ENCODE measurements around the gene CENPB.

The CENPB gene

DNA sequence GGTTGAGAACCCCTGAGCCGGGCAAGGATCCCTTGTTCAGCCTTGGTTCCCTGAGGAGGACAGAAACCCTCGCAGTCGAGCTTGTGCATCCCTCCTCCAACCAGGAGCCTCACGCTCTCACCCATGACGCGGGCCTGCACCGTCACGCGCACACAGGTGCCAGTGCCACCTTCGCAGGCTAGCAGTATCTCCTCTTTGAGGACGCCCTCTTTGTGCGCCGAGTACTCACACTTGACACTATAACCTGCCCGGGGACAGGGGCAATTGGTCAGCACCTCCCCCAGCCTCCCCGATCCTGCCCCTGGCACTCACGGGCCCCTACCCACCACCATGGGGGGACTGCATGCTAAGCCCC lies 32.3 kb downstream of the CENPB start:
- no peak overlapping the region for H2BK12ac ChIP-seq (ENCODE audit: low read length)
- peak overlapping the region; percentile 11 for H3K14ac ChIP-seq (ENCODE audit: low read length)
- no peak overlapping the region for H2AFZ ChIP-seq (ENCODE audit: low read length)
- peaks cover 6 to 45% of the 10 kb centered on the region in 2 donors for H3K36me3 ChIP-seq (replicated peaks in 1 of 2; ENCODE audit: control insufficient read depth in 2 of 2, insufficient read depth in 2 of 2, low read length in 2 of 2)
- no peak overlapping the region for H4K8ac ChIP-seq (ENCODE audit: low read depth, low read length)
- H3K27ac ChIP-seq (replicated peaks; ENCODE audit: low read length) = no peak overlapping the region
- H3K27me3 ChIP-seq (ENCODE audit: control insufficient read depth in 3 of 3, insufficient read depth in 3 of 3, low read depth in 1 of 3, low read length in 3 of 3) = peaks cover 0 to 36% (median 10%) of the 10 kb centered on the region in 3 experiments
- H2BK5ac ChIP-seq (ENCODE audit: low read length) = no peak overlapping the region
- H2AK5ac ChIP-seq (ENCODE audit: low read depth, low read length) = no peak overlapping the region
- H3K79me1 ChIP-seq (ENCODE audit: low read depth, low read length) = peaks cover 3% of the 10 kb centered on the region
- H3K18ac ChIP-seq (ENCODE audit: low read length) = no peak overlapping the region
- H4K91ac ChIP-seq (ENCODE audit: low read depth, low read length, poor library complexity) = no peak overlapping the region
- peaks cover 0 to 4% of the 10 kb centered on the region in 2 donors for H3K4me1 ChIP-seq (ENCODE audit: control insufficient read depth in 2 of 2, insufficient read depth in 1 of 2, low read depth in 1 of 2, low read length in 2 of 2)
- no peak overlapping the region for H3K9ac ChIP-seq (ENCODE audit: low read depth, low read length, poor library complexity)
- no peak overlapping the region for H3K23ac ChIP-seq (ENCODE audit: low read depth, low read length, poor library complexity)
- no peak overlapping the region for H3K4me3 ChIP-seq (ENCODE audit: low read length in 2 of 2)
- H2BK120ac ChIP-seq (ENCODE audit: low read depth, low read length) = no peak overlapping the region
- DNase-seq (ENCODE audit: low spot score) = no peak
- no peak overlapping the region for H2BK15ac ChIP-seq (ENCODE audit: low read length)
- H3K9me3 ChIP-seq (replicated peaks in 1 of 2; ENCODE audit: control insufficient read depth in 2 of 2, insufficient read depth in 1 of 2, low read depth in 1 of 2, low read length in 2 of 2) = no peaks in the 10 kb centered on the region
- H3K4ac ChIP-seq (ENCODE audit: low read length) = no peak overlapping the region
- no CpG with 5 or more reads among the region's 16 CpGs for WGBS, 2 donors (ENCODE audit: extremely low coverage in 2 of 2, insufficient read length in 2 of 2, insufficient replicate concordance in 1 of 2)
- no peak overlapping the region for H3K4me2 ChIP-seq (ENCODE audit: insufficient read depth, low read length, poor library complexity, severe bottlenecking)

- H3K27me3 ChIP-seq (ENCODE audit: control insufficient read depth in 3 of 3, insufficient read depth in 3 of 3, low read depth in 1 of 3, low read length in 3 of 3) = peaks cover 0 to 41% (median 10%) of the 10 kb centered on the region in 3 experiments
- peak overlapping the region; percentile 54 for H3K9ac ChIP-seq (ENCODE audit: low read depth, low read length, poor library complexity)
- H3K4me2 ChIP-seq (ENCODE audit: insufficient read depth, low read length, poor library complexity, severe bottlenecking) = no peak overlapping the region
- H4K91ac ChIP-seq (ENCODE audit: low read depth, low read length, poor library complexity) = no peak overlapping the region
- no peak overlapping the region for H4K8ac ChIP-seq (ENCODE audit: low read depth, low read length)
- no peak overlapping the region for H2BK120ac ChIP-seq (ENCODE audit: low read depth, low read length)
- H2BK15ac ChIP-seq (ENCODE audit: low read length) = no peak overlapping the region
- H3K18ac ChIP-seq (ENCODE audit: low read length) = no peak overlapping the region
- no peaks in the 10 kb centered on the region for H3K9me3 ChIP-seq (replicated peaks in 1 of 2; ENCODE audit: control insufficient read depth in 2 of 2, insufficient read depth in 1 of 2, low read depth in 1 of 2, low read length in 2 of 2)
- H3K27ac ChIP-seq (replicated peaks; ENCODE audit: low read length) = no peak overlapping the region
- H3K4me1 ChIP-seq (ENCODE audit: control insufficient read depth in 2 of 2, insufficient read depth in 1 of 2, low read depth in 1 of 2, low read length in 2 of 2) = peaks cover 0 to 3% of the 10 kb centered on the region in 2 donors
- no peak overlapping the region for H2BK5ac ChIP-seq (ENCODE audit: low read length)
- H3K23ac ChIP-seq (ENCODE audit: low read depth, low read length, poor library complexity) = peak overlapping the region; percentile 25
- H2BK12ac ChIP-seq (ENCODE audit: low read length) = no peak overlapping the region
- no peak overlapping the region for H2AFZ ChIP-seq (ENCODE audit: low read length)
- H3K14ac ChIP-seq (ENCODE audit: low read length) = peak overlapping the region; percentile 11
- no peak for DNase-seq (ENCODE audit: low spot score)
- peaks cover 6 to 41% of the 10 kb centered on the region in 2 donors for H3K36me3 ChIP-seq (replicated peaks in 1 of 2; ENCODE audit: control insufficient read depth in 2 of 2, insufficient read depth in 2 of 2, low read length in 2 of 2)
- H3K4me3 ChIP-seq (ENCODE audit: low read length in 2 of 2) = no peak overlapping the region
- H3K79me1 ChIP-seq (ENCODE audit: low read depth, low read length) = peaks cover 3% of the 10 kb centered on the region
- H2AK5ac ChIP-seq (ENCODE audit: low read depth, low read length) = peak overlapping the region; percentile 41
- H3K4ac ChIP-seq (ENCODE audit: low read length) = no peak overlapping the region
- no CpG with 5 or more reads among the region's 26 CpGs for WGBS, 2 donors (ENCODE audit: extremely low coverage in 2 of 2, insufficient read length in 2 of 2, insufficient replicate concordance in 1 of 2)
Measured at GRCh38 chr20:3753501-3754275, 32.9 kb downstream of the CENPB start.

GRCh38 chr20:3753098-3753497 lies 33.4 kb downstream of the CENPB start:
- no peak overlapping the region for H2BK15ac ChIP-seq (ENCODE audit: low read length)
- H2BK120ac ChIP-seq (ENCODE audit: low read depth, low read length) = no peak overlapping the region
- H3K4me3 ChIP-seq (ENCODE audit: low read length in 2 of 2) = no peak overlapping the region
- H4K91ac ChIP-seq (ENCODE audit: low read depth, low read length, poor library complexity) = no peak overlapping the region
- no peak overlapping the region for H3K4me2 ChIP-seq (ENCODE audit: insufficient read depth, low read length, poor library complexity, severe bottlenecking)
- H3K9me3 ChIP-seq (replicated peaks in 1 of 2; ENCODE audit: control insufficient read depth in 2 of 2, insufficient read depth in 1 of 2, low read depth in 1 of 2, low read length in 2 of 2) = no peaks in the 10 kb centered on the region
- H3K36me3 ChIP-seq (replicated peaks in 1 of 2; ENCODE audit: control insufficient read depth in 2 of 2, insufficient read depth in 2 of 2, low read length in 2 of 2) = peaks cover 3 to 36% of the 10 kb centered on the region in 2 donors
- H3K4ac ChIP-seq (ENCODE audit: low read length) = no peak overlapping the region
- no peak overlapping the region for H3K27ac ChIP-seq (replicated peaks; ENCODE audit: low read length)
- peak; percentile 52 for DNase-seq (ENCODE audit: low spot score)
- no peak overlapping the region for H2AK5ac ChIP-seq (ENCODE audit: low read depth, low read length)
- WGBS, 2 donors (ENCODE audit: extremely low coverage in 2 of 2, insufficient read length in 2 of 2, insufficient replicate concordance in 1 of 2) = no CpG with 5 or more reads among the region's 4 CpGs
- H4K8ac ChIP-seq (ENCODE audit: low read depth, low read length) = no peak overlapping the region
- H3K9ac ChIP-seq (ENCODE audit: low read depth, low read length, poor library complexity) = no peak overlapping the region
- H3K18ac ChIP-seq (ENCODE audit: low read length) = no peak overlapping the region
- H3K79me1 ChIP-seq (ENCODE audit: low read depth, low read length) = no peaks in the 10 kb centered on the region
- no peak overlapping the region for H2BK12ac ChIP-seq (ENCODE audit: low read length)
- peaks cover 0 to 43% (median 10%) of the 10 kb centered on the region in 3 experiments for H3K27me3 ChIP-seq (ENCODE audit: control insufficient read depth in 3 of 3, insufficient read depth in 3 of 3, low read depth in 1 of 3, low read length in 3 of 3)
- no peak overlapping the region for H2AFZ ChIP-seq (ENCODE audit: low read length)
- H2BK5ac ChIP-seq (ENCODE audit: low read length) = no peak overlapping the region
- no peak overlapping the region for H3K14ac ChIP-seq (ENCODE audit: low read length)
- H3K4me1 ChIP-seq (ENCODE audit: control insufficient read depth in 2 of 2, insufficient read depth in 1 of 2, low read depth in 1 of 2, low read length in 2 of 2) = peaks cover 0 to 3% of the 10 kb centered on the region in 2 donors
- no peak overlapping the region for H3K23ac ChIP-seq (ENCODE audit: low read depth, low read length, poor library complexity)

DNA sequence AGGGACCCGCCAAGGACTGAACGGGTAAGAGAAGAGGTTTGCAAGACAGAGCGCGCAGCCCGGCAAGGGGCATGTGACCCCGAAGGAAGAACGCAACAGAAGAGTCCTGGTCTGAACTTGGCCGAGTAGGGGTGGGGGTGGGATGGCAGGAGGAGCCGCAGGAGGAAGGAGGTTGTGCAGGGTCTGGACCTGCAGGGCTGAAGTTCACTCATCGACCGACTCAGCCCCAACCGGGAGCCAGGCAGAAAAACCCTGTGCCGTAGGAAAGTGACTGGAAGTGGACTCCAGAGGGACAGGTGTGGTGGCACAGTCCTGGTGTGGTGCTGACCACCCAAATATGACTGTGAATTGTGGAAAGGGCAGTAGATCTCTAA lies 34.2 kb downstream of the CENPB start:
- Histone ChIP-seq H3K27me3 (ENCODE audit: control insufficient read depth in 3 of 3, insufficient read depth in 3 of 3, low read depth in 1 of 3, low read length in 3 of 3) (peaks cover 0 to 45% (median 10%) of the 10 kb centered on the region in 3 experiments), H3K4me3 (ENCODE audit: low read length in 2 of 2) (no peak overlapping the region), H2AFZ (ENCODE audit: low read length) (no peak overlapping the region)

More for the DNA sequence above, 34.2 kb downstream of the CENPB start:
- H4K91ac ChIP-seq (ENCODE audit: low read depth, low read length, poor library complexity) = no peak overlapping the region
- no peaks in the 10 kb centered on the region for H3K79me1 ChIP-seq (ENCODE audit: low read depth, low read length)
- H3K36me3 ChIP-seq (replicated peaks in 1 of 2; ENCODE audit: control insufficient read depth in 2 of 2, insufficient read depth in 2 of 2, low read length in 2 of 2) = peaks cover 1 to 29% of the 10 kb centered on the region in 2 donors
- H3K27ac ChIP-seq (replicated peaks; ENCODE audit: low read length) = no peak overlapping the region
- H2BK5ac ChIP-seq (ENCODE audit: low read length) = no peak overlapping the region
- H2BK12ac ChIP-seq (ENCODE audit: low read length) = no peak overlapping the region
- no peaks in the 10 kb centered on the region for H3K9me3 ChIP-seq (replicated peaks in 1 of 2; ENCODE audit: control insufficient read depth in 2 of 2, insufficient read depth in 1 of 2, low read depth in 1 of 2, low read length in 2 of 2)
- no peak overlapping the region for H2BK15ac ChIP-seq (ENCODE audit: low read length)
- H3K4me1 ChIP-seq (ENCODE audit: control insufficient read depth in 2 of 2, insufficient read depth in 1 of 2, low read depth in 1 of 2, low read length in 2 of 2) = peaks cover 0 to 3% of the 10 kb centered on the region in 2 donors
- H3K9ac ChIP-seq (ENCODE audit: low read depth, low read length, poor library complexity) = no peak overlapping the region
- H3K14ac ChIP-seq (ENCODE audit: low read length) = no peak overlapping the region
- H3K23ac ChIP-seq (ENCODE audit: low read depth, low read length, poor library complexity) = peak overlapping the region; percentile 66
- H3K4me2 ChIP-seq (ENCODE audit: insufficient read depth, low read length, poor library complexity, severe bottlenecking) = peak overlapping the region; percentile 56
- no peak overlapping the region for H2AK5ac ChIP-seq (ENCODE audit: low read depth, low read length)
- no CpG with 5 or more reads among the region's 13 CpGs for WGBS, 2 donors (ENCODE audit: extremely low coverage in 2 of 2, insufficient read length in 2 of 2, insufficient replicate concordance in 1 of 2)
- no peak overlapping the region for H2BK120ac ChIP-seq (ENCODE audit: low read depth, low read length)
- no peak for DNase-seq (ENCODE audit: low spot score)
- no peak overlapping the region for H3K4ac ChIP-seq (ENCODE audit: low read length)
- H3K18ac ChIP-seq (ENCODE audit: low read length) = peak overlapping the region; percentile 12
- H4K8ac ChIP-seq (ENCODE audit: low read depth, low read length) = no peak overlapping the region
